Activated CD8-positive, alpha-beta T cell treated with anti-CD3 and anti-CD28 coated beads, Interleukin-2, amount 10 ng/mL, durations not matched to agents 7 days and 5 days (primary cell): ENCODE data around the gene PCYT2. TPM values are rescaled to one million over a fixed set of nuclear protein-coding genes. Genes with fewer than 3 reads are reported as not detected.

Experiments
- ATAC-seq: fragments of 150-1000 bp; cut with Tn5 transposase; one replicate; pipeline ENCODE4 v1.10.0; 2021; ENCODE audit warnings: moderate library complexity
- CTCF ChIA-PET: fragments of 350-600 bp; sonication (Branson Sonifier 250); formaldehyde crosslinking; loops from one replicate; lab custom pipeline; 2021; ENCODE audit warnings: antibody characterized with exemption; lab: Charles Lee
- POLR2A ChIA-PET: fragments of 350-600 bp; sonication (Branson Sonifier 250); formaldehyde crosslinking; loops from one replicate; lab custom pipeline; 2021; ENCODE audit warnings: antibody characterized with exemption; lab: Charles Lee
- DNase-seq: peaks from one replicate; pipeline ENCODE4 v3.0.0-alpha.2; 2020
- H3K27ac Mint-ChIP-seq: one replicate; pipeline ENCODE4 v1.8.0; 2021; ENCODE audit warnings: mild to moderate bottlenecking, mixed read lengths
- H3K27me3 Mint-ChIP-seq: one replicate; pipeline ENCODE4 v1.8.0; 2021; ENCODE audit warnings: low read depth, mixed read lengths
- H3K36me3 Mint-ChIP-seq: one replicate; pipeline ENCODE4 v1.8.0; 2021; ENCODE audit warnings: low read depth, mixed read lengths
- H3K4me1 Mint-ChIP-seq: one replicate; pipeline ENCODE4 v1.8.0; 2021; ENCODE audit warnings: low read depth, mixed read lengths
- H3K4me3 Mint-ChIP-seq: one replicate; pipeline ENCODE4 v1.8.0; 2021; ENCODE audit warnings: mild to moderate bottlenecking, mixed read lengths
- H3K9me3 Mint-ChIP-seq: one replicate; pipeline ENCODE4 v1.8.0; 2022; ENCODE audit warnings: mixed read lengths; ENCODE audit not compliant: insufficient read depth
- total RNA-seq, 2 experiments: library from RNA; stranded (reverse); gene quantifications; one replicate each; pipeline ENCODE4 v1.2.3, GENCODE V29; 2021

The PCYT2 gene
- total RNA-seq: 10 to 100 TPM; 48.6 to 50.4 TPM

GRCh38 chr17:81911277-81911961 is at the start of gene PCYT2:
TSS of gene PCYT2 (minus strand) at chr17:81911399. CDS start at chr17:81911355, 44 bp downstream.
- ATAC-seq (peak; percentile 90), DNase-seq (peak; percentile 94)
- Mint-ChIP-seq H3K9me3 (no peaks in the 10 kb centered on the region), H3K27me3 (no peaks in the 10 kb centered on the region), H3K36me3 (peaks cover 46% of the 10 kb centered on the region), H3K27ac (peak within 1 kb of the TSS; percentile 75), H3K4me1 (peaks cover 19% of the 10 kb centered on the region), H3K4me3 (peak within 1 kb of the TSS; percentile 87)
- POLR2A ChIA-PET: no interaction called here
- CTCF ChIA-PET: no interaction called here

DNA sequence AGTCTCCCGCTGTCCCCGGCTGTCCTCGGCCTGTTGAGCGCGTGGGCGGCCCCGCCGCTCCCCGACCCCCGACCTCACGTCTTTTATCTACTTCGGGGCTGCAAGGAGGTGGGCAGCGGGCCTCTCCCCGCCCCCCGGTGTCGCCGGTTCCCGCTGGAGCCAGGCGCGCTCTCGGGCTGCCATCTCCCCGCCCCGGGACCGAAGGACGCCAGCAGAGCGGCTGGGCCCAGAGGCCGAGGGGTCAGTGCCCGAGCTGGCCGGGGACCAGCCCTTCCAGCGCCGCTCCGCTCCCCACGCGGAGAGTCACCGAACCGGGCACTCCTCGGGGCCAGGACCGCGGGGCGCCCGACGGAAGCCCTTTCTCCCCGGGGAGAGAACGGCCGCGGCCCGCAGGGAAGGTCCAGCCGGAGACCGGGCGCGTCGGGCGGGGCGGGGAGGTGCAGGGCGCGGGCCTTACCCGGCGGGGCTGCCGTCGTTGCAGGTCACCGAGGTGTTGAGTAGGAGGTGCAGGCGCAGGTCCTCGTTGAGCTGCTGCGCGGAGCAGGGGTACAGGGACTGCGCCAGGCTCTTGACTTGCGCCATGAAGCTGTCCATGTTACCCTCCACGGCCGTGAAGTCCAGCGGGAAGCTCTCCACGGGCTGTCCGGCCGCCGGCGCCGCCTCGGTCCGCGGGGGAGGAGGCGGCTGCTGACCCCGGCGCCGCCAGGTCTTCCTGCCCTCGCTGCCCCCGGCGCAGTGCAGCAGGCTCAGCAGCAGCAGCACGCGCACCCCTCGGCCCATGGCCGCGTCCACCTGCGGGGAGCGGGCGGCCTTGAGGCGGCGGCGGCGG is 49.1 kb upstream of the PCYT2 start:
- Mint-ChIP-seq H3K9me3 (no peaks in the 10 kb centered on the region), H3K36me3 (no peaks in the 10 kb centered on the region), H3K4me1 (peaks cover 7% of the 10 kb centered on the region), H3K27ac (no peak overlapping the region), H3K27me3 (peaks cover 43% of the 10 kb centered on the region), H3K4me3 (no peak overlapping the region)
- ChIA-PET CTCF (interaction anchor here (0.8 to 2.7 kb wide), 30 partner anchors 8 to 410 kb away, joined by 3 to 138 read pairs (median 4); partner anchors contain the start of genes CENPX, DCXR, LRRC45 and MAFG), POLR2A (interaction anchor here (1.0 to 1.4 kb wide), 2 partner anchors 61 to 62 kb away, joined by 4 to 12 read pairs; partner anchors contain the start of genes CENPX and LRRC45)
- no peak for DNase-seq
- no peak for ATAC-seq

DNA sequence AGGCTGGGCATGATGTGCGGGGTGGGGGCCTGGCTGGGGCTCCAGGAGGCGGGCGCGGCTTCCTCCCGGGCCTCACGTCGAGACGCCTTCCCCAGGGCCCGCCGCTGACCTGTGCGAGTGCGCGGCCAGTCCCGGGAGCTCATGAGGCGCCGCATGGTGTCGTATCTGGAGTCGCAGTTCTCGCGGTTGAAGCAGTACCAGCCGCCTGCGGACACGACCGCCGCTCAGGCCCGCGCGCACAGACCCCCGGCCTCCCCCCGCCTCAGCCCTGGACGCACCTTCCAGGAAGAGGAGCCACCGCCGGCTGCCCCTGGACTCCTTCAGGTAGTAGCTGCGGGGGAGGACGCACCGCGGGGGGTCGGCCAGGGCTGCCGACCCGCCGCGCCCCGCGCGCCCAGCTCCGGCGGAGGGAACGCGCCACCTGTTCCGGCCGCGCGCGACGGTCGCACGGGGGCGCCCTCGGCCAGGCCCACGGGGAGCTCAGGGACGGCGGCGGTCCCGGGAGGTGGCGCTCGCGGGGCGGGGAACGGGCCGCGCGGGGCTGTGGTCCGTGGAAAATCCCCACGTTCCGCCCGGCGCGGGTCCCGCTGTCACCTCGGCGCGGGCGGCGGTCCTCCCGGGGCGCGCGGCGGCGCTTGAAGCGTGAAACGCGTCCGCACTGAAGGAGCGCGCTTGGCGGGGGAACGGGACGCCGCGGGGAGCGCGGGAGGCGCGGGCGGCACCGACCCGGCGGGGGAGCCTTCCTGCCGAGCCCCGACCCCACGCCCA is 48.3 kb upstream of the PCYT2 start:
- H3K27ac Mint-ChIP-seq: no peak overlapping the region

DNA sequence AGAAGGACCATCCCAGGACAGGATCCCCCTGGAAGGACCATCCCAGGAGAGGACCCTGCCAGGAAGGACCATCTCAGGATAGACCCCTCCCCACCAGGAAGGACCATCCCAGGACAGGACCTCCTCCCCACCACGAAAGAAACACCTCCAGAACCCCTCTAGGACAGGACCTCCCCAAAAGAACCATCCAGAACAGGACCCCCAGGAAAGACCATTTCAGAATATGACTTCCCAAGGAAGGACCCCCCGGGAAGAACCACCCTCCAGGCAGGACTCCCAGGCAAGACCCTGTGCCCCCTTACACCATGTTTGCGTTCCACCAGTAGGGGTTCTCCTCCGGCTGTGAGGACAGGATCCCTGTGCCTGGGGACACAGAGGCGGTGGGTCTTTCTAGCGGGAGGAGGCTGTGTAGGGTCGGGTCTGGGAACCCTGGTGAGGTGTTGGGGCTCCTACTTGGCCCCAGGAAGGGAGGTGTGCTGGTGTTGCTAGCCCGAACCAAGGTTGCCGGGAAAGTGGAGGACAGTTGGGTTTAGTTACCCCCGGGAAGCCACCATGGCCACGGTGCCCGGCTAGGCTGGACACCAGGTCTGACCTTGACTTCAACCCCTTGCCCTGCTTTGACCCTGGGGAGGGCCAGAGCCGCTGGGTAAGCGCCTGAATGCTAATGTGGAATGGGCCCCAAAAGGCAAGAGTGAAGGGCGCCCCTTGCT is 47.6 kb upstream of the PCYT2 start:
- Mint-ChIP-seq H3K9me3 (no peaks in the 10 kb centered on the region), H3K4me1 (peaks cover 7% of the 10 kb centered on the region), H3K27ac (peak overlapping the region; percentile 11), H3K36me3 (no peaks in the 10 kb centered on the region), H3K4me3 (no peak overlapping the region), H3K27me3 (peaks cover 32% of the 10 kb centered on the region)
- DNase-seq (no peak), ATAC-seq (no peak)
- ChIA-PET POLR2A (interaction anchor here (0.6 to 1.4 kb wide), 3 partner anchors 63 to 344 kb away, joined by 3 to 12 read pairs (median 4); partner anchors contain the start of genes CENPX and LRRC45), CTCF (interaction anchor here (0.6 to 2.7 kb wide), 39 partner anchors 8 to 411 kb away, joined by 3 to 138 read pairs (median 4); partner anchors contain the start of genes ASPSCR1, CENPX, DCXR and LRRC45)

More for the DNA sequence above, 48.3 kb upstream of the PCYT2 start:
- peaks cover 7% of the 10 kb centered on the region for H3K4me1 Mint-ChIP-seq
- DNase-seq: peak; percentile 80
- peak; percentile 97 for ATAC-seq
- H3K36me3 Mint-ChIP-seq: no peaks in the 10 kb centered on the region
- CTCF ChIA-PET: interaction anchor here (0.6 to 2.7 kb wide), 40 partner anchors 9 to 411 kb away, joined by 3 to 138 read pairs (median 4); partner anchors contain the start of genes ASPSCR1, CENPX, DCXR and LRRC45
- H3K9me3 Mint-ChIP-seq: no peaks in the 10 kb centered on the region
- H3K4me3 Mint-ChIP-seq: no peak overlapping the region
- H3K27me3 Mint-ChIP-seq: peaks cover 40% of the 10 kb centered on the region
- POLR2A ChIA-PET: interaction anchor here (0.6 to 1.4 kb wide), 3 partner anchors 62 to 343 kb away, joined by 3 to 12 read pairs (median 4); partner anchors contain the start of genes CENPX and LRRC45

DNA sequence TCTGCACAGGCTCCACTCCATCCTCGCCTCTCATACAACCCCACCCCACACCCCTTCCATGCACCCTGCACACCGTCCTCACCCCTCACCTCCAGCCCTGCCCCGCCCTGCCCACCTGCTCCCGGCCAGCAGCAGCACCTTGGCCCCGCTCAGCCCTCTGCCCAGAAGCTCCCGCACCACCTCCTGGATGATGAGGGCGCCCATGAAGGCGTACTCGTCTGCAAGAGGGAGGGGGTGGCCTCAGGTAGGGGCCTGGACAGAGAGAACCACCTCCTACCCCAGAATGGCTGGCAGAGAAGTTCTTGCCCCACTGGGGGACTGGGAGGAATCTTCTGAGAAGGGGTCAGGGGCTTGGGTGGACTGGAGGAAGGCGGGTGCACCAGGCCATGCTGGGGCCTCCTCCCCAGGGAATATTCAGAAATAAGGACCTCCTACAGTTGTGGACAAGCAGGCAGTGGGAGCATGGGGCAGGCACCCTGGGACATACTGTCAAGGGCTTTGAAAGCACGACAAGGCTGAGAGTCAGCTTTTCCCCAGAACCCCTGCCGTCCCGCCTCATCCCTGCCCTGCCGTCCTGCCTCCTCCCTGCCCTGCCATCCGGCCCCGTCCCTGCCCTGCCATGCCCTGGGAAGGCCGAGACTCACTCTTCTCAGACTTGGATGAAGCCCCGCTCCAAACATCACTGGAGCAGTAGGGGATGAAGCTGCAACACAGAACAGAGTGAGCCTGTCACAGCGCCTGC is 46.7 kb upstream of the PCYT2 start:
- ChIA-PET POLR2A (no interaction called here), CTCF (interaction anchor here (0.8 kb wide), 1 partner anchor 64 kb away, joined by 3 read pairs; no protein-coding TSS in a partner anchor)
- ATAC-seq (no peak), DNase-seq (no peak)
- H3K36me3 Mint-ChIP-seq: no peaks in the 10 kb centered on the region
- peaks cover 7% of the 10 kb centered on the region for H3K4me1 Mint-ChIP-seq
- no peak overlapping the region for H3K4me3 Mint-ChIP-seq
- H3K27me3 Mint-ChIP-seq: peaks cover 27% of the 10 kb centered on the region
- no peaks in the 10 kb centered on the region for H3K9me3 Mint-ChIP-seq
- H3K27ac Mint-ChIP-seq: no peak overlapping the region

DNA sequence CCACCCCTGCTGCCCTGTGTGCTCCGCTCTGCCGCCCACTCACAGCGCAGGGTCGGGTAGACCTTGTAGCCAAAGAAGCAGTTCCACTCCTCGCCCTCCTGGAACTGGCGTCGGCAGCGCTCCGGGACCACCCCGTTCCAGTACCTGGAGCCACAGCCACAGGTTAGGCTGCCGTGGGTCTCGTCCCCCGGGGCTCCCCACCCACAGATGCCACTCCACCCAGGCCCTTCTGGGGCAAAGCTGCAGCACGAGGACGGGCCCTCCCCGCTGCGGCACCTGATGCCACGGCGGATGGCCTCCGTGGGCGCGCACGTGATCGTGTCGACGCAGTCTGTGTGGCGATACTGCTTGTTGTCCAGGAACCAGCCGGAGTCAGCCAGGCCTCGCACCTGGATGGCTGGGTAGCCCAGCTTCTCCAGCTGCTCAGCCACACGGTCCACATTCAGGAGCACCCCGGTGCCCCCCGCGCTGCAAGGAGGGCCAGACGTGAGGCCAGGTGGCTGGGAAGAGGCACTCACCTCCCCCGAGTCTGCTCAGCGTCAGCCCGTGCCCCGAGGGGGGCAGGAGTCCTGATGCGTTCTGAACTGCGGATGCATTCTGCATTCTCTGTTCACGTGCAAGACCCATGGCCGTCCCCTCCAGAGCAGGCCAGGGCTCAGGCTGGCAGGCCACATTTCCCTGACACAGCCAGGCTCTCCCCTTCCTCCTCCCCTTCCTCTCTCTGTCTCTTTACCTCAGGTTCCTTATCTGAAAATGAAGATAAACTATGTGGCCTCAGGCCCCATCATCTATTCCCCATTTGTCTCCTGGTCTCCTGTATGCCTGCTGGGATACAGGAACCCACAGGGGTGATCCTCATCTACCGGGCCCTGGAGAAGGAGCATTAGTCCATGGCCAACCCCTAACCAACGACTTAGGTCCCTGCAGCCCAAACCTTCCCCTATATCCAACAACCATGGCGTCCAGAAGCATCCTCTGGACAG is 45.7 kb upstream of the PCYT2 start:
- no peak for DNase-seq
- peaks cover 20% of the 10 kb centered on the region for H3K27me3 Mint-ChIP-seq
- H3K4me1 Mint-ChIP-seq: peaks cover 5% of the 10 kb centered on the region
- H3K9me3 Mint-ChIP-seq: no peaks in the 10 kb centered on the region
- no peak for ATAC-seq
- POLR2A ChIA-PET: no interaction called here
- H3K27ac Mint-ChIP-seq: no peak overlapping the region
- CTCF ChIA-PET: interaction anchor here (0.8 to 1.4 kb wide), 2 partner anchors 63 to 65 kb away, joined by 3 to 5 read pairs; no protein-coding TSS in a partner anchor
- H3K4me3 Mint-ChIP-seq: no peak overlapping the region
- no peaks in the 10 kb centered on the region for H3K36me3 Mint-ChIP-seq

GRCh38 chr17:81955756-81956544 is 44.8 kb upstream of the PCYT2 start:
- DNase-seq: no peak
- Mint-ChIP-seq H3K36me3 (no peaks in the 10 kb centered on the region), H3K27ac (no peak overlapping the region), H3K9me3 (no peaks in the 10 kb centered on the region), H3K4me1 (peaks cover 6% of the 10 kb centered on the region), H3K27me3 (peaks cover 23% of the 10 kb centered on the region), H3K4me3 (no peak overlapping the region)
- ATAC-seq: no peak
- ChIA-PET CTCF (interaction anchor here (1.4 kb wide), 1 partner anchor 64 kb away, joined by 5 read pairs; no protein-coding TSS in a partner anchor), POLR2A (no interaction called here)

DNA sequence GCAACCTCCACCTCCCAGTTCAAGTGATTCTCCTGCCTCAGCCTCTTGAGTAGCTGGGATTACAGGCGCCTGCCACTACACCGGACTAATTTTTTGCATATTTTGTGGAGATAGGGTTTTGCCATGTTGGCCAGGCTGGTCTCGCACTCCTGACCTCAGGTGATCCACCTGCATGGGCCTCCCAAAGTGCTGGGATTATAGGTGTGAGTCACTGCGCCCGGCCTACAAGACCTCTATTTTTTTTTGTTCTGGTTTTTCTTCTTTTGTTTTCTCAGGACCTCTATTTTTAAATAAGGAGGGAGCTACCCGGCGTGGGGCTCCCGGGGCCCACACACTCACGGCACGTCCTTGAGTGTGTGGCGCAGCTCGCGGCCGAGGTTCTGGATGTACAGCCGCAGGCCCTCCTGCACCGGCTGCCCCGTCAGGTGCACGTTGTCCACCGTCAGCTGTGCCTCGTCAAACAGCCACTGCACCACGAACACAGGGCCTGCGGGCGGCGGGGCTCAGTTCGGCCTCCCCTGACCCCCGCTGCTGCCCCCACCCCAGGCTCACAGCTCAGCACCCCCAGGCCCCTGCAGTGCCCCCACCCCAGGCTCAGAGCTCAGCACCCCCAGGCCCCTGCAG is 44.0 kb upstream of the PCYT2 start:
- no peaks in the 10 kb centered on the region for H3K36me3 Mint-ChIP-seq
- ATAC-seq: no peak
- POLR2A ChIA-PET: no interaction called here

More for the DNA sequence above, 44.0 kb upstream of the PCYT2 start:
- Mint-ChIP-seq H3K4me3 (no peak overlapping the region), H3K4me1 (peaks cover 6% of the 10 kb centered on the region), H3K27me3 (peaks cover 25% of the 10 kb centered on the region), H3K27ac (no peak overlapping the region), H3K9me3 (no peaks in the 10 kb centered on the region)
- DNase-seq: no peak
- CTCF ChIA-PET: interaction anchor here (1.4 to 2.1 kb wide), 2 partner anchors 64 to 66 kb away, joined by 5 to 6 read pairs; no protein-coding TSS in a partner anchor
